Stimulated activated CD8-positive, alpha-beta memory T cell treated with anti-CD3 and anti-CD28 coated beads, Interleukin-12 subunit alpha, Interleukin-12 subunit beta, amount 100 ng/mL, for 24 hours (primary cell): ENCODE results near the gene DHX32.

Experiments
- DNase-seq: peaks from one replicate; pipeline ENCODE4 v3.0.0-alpha.2; 2020; ENCODE audit errors: extremely low read depth

DHX32 gene

DNA sequence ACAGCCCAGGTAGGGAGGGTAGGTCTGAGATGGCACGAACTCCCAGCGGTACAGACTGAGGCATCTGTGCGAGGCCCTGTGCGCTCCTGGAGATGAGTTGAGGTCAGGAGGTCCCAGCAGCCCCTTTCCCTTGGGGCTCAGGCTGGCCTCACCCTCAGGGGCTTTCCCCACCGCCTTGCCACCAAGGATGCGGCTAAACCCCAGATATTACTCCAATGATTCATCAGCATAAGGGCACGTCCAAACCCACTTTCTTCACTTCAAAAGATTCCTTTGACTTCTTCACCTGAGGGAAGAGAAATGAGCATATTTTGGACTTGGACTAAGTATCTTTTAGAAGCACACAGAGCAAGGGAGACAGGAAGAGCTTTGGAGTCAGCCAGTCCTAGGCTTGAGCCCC is 78.4 kb downstream of the DHX32 start:
- no peak for DNase-seq

- DNase-seq = no peak
These were observed 79.0 kb downstream of the DHX32 start for GRCh38 chr10:125802131-125802530.

DNA sequence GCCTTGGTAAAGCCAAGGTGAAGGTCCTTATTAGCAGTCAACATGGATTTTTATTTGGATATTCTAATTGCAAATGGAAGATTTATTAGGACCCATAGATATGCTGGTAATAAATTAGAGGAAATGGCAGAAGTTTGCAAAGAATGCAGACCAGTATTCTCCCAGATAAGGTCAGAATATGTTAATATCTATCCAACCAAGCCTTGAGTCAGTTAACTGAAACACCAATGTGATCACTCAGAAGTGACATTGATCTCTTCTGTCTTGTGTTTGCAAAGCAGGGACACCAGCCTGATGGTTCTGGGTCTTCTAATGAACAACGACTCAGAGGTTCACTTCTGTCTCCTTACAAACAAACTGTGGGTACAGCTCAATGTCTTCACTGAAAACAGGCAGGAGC is 79.5 kb downstream of the DHX32 start:
- no peak for DNase-seq

GRCh38 chr10:125799451-125800182 is 81.5 kb downstream of the DHX32 start:
- DNase-seq = no peak

- DNase-seq = no peak
These were observed 83.0 kb downstream of the DHX32 start for GRCh38 chr10:125797994-125798662.

- no peak for DNase-seq
These were observed 83.7 kb downstream of the DHX32 start for GRCh38 chr10:125797424-125797823.

DNA sequence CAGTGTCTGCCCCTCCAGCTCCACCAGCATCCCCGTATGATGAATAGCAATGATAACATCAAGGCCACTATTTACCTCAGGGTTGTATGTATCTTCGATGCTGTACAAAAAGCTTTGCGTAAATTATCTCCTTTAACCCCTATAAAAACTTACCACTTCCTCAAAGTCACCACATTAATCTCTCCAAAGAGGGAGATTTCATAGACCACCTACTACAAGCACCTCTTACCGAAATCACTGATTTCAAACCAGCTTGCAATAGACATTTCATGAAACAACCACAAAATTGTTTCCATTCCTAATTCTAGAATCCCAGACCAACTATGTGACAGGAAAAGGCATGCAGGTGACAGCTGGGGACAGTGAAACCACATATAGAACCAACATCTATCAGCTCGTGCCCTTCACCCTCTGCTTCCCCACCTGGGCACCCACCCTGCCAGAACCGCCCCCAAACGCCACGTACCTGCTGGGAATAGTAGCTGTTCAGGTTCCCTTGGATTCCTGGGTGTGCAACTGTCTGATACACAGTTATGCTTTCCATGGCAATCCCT is 85.4 kb downstream of the DHX32 start:
- no peak for DNase-seq

DNA sequence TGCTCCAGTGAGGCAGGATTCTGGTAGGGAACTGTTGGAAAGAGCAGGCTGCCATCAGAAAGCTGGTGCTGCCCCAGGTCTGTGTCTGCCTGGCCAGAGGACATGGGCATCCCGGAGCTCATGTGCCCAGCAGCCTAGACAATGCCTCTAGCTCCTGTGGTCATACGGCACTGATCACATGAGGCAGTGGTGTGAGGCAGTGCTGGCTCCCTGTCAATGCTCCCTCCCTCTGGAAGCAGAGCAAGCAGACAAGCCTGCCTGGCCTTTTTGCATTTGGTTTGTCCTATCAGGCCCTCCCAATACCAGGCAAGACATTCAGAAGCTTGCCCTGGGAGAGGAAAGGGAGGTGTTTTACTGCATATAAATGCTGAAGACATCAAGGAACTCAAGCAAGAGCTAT is 86.0 kb downstream of the DHX32 start:
- no peak for DNase-seq

DNA sequence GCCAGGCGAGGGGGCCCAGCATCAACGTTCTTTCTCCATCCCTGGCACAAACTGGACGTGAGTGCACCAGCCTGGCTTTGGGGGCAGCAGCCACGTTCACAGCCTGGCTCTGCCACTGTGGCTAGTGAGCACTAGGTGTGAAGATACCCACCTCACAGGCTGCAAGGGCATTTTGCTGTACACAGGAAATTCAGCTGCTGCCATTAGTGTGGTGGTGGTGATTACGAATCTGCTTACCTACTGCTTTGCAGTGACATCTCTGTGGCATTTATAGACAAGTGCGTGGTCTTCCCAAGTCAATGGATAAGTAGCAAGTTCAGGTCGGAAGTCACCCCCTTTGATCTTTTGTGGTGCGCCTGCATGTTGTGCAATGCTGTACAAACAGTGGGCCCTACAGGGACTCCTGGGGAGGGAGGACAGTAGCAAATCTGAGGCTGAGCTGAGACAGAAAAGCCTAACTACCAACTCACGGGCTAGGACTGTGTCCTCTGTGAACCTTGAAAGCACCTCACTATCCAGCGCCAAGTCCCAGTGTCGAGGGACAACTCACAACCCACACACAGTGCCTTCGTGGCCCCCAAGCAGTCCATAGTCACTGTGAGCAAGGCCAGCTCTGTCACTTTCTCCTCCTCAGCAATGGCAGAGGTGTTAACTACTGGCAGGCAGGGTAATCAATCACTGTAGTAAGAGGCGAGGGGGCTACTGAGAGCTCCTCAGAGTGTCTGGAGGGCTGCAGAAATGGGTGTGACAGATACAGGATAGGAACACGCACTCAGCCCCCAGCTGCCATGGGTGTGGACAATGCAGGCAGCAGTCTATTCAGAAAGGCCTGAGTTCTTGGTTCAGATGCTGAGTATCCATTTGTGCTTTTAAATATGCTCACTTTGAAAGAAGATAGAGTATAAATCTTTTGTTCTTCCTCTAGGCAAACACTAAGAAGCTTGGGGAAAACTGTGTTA is 88.5 kb downstream of the DHX32 start:
- DNase-seq = no peak

- no peak for DNase-seq
These were observed 92.7 kb downstream of the DHX32 start for GRCh38 chr10:125788156-125789034.
